Prostate gland (tissue), 2 donors: ENCODE results near the gene AP2B1.

Source experiments
- CTCF ChIP-seq, 4 experiments: fragments of 200-600 bp in 2 of 4; fragments of 450-650 bp in 2 of 4; sonication (generic) in 2 of 4; IDR thresholded peaks; 1 replicate in 3 of 4; 2 replicates in 1 of 4; pipeline ENCODE4 v1.5.1; 2016 to 2019; ENCODE audit warnings: antibody characterized with exemption in 4 of 4, mild to moderate bottlenecking in 2 of 4, moderate library complexity in 2 of 4
- POLR2A ChIP-seq: fragments of 450-650 bp; IDR thresholded peaks from one replicate; pipeline ENCODE4 v1.6.1; 2016; ENCODE audit warnings: antibody characterized with exemption, mild to moderate bottlenecking
- POLR2AphosphoS5 ChIP-seq: sonication (generic); formaldehyde crosslinking; IDR thresholded peaks from one replicate; pipeline ENCODE4 v1.6.1; 2017; ENCODE audit warnings: antibody characterized with exemption

DNA sequence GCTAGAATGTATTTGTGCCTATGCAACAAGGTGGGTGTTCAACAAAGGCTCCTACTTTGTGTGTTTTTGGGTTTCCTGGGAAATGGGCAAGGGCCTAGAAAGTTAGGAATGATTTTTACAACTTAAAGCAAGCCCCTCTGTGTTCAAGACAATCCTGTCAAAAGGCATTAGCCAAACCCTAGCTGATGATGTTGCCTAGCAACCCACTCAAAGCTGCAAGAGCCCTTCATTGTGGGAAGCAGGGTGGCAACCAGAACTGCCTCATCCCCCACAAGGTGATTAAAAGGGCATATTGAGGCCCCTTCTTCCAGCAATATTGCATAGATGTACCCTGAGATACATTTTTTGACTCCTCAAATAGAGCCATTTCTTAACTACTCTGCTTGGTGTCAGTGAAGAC lies 128.3 kb downstream of the AP2B1 start:
- TF ChIP-seq POLR2A (no peak), CTCF (IDR thresholded peaks at IDR 0.05) (no peak), POLR2AphosphoS5 (no peak)
